ENCODE results near the gene PARP8.
A peak's percentile ranks its signal among the peaks of the same experiment; 100 is the strongest.
"Not testable (repeated sequence)": the region's sequence is repeated elsewhere in the genome, so short reads cannot be mapped to it uniquely, and the experiment has no call there.

The PARP8 gene

GRCh38 chr5:50687548-50687947, 21.1 kb downstream of the PARP8 start:
- no peak for DNase-seq

GRCh38 chr5:50691399-50692016, 25.1 kb downstream of the PARP8 start:
- no peak for DNase-seq

DNA sequence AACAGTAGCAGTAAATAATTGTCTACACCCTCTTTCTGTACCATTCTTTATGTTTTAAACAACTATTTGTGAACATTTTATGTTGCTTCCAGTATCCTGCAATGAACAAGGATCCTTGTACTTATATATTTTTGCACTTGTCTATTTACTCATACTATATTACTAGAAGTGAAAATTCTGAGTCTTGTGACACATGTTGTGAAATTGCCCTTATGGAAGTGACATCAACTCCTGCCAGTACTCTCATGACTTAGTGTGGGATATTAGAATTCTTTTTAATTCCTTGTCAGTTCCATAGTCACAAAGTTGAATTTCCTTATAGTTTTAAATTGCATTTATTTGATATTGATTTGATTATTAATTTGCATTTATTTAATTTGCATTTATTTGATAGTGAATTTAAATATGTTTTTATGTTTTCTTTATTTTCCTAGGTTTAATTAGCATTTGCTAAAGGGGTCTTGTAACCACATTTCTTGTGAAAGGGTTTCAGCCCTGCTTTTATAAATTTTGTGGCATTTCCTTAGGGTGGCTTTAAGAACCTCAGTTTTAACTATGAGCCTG, 27.7 kb downstream of the PARP8 start:
- DNase-seq: no peak

DNA sequence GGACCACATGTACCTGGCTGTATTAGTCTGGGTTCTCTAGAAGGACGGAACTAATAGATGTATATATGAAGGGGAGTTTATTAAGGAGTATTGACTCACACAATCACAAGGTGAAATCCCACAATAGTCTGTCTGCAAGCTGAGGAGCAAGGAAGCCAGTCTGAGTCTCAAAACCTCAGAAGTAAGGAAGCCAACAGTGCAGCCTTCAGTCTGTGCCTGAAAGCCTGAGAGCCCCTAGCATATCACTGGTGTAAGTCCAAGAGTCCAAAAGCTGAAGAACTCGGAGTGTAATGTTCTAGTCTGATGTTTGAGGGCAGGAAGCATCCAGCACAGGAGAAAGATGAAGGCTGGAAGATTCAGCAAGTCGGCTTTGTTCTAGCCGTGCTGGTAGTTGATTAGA, 28.2 kb downstream of the PARP8 start:
- not testable (repeated sequence) for DNase-seq

- no peak for DNase-seq
Observed at GRCh38 chr5:50697739-50698138, 31.3 kb downstream of the PARP8 start.

DNA sequence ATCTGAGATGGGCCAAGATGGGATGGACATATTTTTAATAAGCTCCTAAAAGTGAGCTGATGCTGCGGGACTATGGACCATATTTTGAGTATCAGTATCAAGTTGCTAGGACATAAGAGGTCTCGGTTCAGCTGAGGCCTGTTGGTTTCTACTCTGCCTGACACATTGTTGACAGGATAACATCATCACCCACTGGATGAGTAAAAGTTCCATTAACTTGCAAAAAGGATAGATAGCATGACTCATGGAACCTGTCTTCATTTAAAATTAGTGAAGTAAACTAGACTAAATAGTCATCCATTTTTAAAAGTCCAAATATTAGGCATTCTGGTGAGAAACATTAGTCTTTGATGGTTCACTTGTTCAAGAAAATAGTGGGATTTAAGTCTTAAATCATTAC, 33.3 kb downstream of the PARP8 start:
- DNase-seq: no peak

DNA sequence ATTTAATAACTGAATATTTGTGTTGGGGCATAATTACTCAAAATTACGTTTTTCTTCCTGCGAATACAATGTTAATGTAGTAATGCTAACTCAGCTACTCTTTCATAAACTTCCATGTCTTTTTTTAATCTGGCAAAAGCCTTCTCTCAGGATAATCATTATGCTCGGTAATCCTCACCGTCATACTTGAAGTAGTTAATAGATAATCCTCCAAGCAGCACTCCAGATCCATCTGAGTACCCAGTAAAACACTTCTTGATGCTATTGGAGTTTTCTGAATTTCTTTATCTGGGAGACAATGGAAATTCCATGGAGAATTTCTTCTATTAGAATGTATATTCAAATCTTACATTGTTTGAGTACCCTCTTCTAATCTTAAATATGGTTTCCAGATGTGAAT, 34.3 kb downstream of the PARP8 start:
- no peak for DNase-seq

GRCh38 chr5:50702615-50703366, 36.4 kb downstream of the PARP8 start:
- DNase-seq: no peak

GRCh38 chr5:50703367-50703666, 36.9 kb downstream of the PARP8 start:
- DNase-seq: no peak

DNA sequence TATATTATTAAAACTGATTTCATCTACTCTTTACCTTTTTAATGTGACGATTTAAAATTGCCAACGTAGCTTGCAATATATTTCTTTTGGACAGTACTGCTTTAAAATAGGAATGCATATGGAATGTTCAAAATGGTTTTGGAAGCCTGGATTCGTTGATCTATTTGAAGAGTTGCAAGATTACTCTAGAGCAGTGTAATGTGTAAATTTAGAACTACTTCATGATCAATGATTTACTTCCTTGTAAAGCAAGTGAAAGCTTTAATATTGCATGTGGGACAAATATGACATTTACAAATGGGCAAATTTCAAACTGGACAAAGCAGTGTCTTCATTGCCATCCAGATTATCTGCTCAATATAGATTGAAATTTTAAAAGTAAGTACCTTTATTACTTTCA, 38.3 kb downstream of the PARP8 start:
- no peak for DNase-seq

DNA sequence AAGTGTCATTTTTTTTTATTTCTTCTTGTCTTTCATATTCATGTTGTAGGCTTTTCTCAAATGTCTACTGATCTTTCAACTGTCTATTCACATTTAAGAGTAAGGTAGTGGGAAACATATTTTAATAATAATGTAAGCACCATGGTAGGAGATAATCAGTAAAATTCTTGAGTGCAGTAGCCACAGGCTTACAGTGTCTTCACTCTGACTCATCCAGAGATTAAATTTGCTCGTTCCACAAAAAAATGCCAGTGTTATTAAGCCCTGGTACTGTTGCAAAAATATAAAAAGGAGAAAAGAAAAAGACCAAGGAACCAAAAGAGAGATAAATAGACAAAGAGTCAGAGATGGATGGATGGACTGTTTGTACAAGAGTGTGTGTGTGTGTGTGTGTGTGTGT, 43.0 kb downstream of the PARP8 start:
- DNase-seq: no peak

DNA sequence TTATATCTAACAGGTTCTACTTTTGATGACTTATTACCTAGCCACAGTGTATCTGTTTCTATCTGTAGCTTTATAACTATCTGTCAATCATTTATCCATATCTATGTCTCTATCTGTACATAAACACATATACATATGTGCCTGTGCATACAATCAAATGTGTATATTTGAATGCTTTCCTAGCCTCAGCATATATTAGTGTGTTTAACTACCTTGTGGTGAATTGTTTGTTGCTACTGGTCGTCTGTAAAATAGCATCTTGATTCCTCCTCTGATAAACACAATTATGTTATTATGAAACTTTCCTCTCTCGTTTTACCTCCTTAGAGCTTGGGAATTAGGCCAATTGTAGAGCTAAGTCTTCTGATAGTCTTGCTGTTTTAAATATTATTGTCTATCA, 44.4 kb downstream of the PARP8 start:
- DNase-seq: no peak

- DNase-seq: peak; percentile 44 to 62
Observed at GRCh38 chr5:50711280-50711679, 44.8 kb downstream of the PARP8 start.

DNA sequence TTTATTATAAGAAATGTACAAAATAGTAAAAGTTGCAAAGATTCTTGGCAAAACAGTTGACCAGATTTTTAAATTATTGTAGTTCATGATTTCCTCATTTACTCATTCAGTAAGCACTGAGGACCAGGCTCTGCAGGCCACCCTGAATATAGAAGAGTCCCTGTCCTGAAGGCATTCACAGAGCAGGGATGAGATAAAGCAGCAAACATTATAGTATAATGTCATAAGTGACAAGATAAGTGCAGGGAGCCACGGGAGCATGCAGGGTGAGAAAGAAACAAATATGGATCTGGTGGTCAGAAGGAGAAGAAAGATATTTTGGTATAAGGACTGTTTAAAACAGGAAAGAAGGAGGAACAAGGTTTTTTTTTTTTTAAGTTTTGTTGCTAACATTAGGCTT, 46.0 kb downstream of the PARP8 start:
- DNase-seq: no peak

GRCh38 chr5:50715001-50715400, 48.6 kb downstream of the PARP8 start:
- no peak for DNase-seq

DNA sequence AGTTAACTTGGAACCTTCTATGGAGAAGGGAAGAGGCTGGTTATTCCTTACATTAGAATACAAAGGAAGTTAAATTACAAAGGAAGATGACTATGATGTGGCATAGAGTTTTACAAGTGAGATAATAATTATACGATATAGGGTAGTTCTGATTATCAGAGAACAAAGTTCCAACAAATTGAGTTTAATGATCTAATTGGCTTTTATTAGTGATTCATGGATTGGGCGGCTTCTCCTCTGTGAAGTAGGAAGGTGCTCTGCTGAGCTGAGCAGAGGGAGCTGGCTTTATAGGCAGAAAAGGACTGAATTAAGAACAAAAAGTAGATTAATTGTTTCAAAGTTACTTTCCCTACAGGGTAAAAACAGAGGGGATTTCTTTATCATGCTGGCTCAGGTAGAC, 49.7 kb downstream of the PARP8 start:
- DNase-seq: no peak

- DNase-seq: no peak
Observed at GRCh38 chr5:50717651-50718050, 51.2 kb downstream of the PARP8 start.

DNA sequence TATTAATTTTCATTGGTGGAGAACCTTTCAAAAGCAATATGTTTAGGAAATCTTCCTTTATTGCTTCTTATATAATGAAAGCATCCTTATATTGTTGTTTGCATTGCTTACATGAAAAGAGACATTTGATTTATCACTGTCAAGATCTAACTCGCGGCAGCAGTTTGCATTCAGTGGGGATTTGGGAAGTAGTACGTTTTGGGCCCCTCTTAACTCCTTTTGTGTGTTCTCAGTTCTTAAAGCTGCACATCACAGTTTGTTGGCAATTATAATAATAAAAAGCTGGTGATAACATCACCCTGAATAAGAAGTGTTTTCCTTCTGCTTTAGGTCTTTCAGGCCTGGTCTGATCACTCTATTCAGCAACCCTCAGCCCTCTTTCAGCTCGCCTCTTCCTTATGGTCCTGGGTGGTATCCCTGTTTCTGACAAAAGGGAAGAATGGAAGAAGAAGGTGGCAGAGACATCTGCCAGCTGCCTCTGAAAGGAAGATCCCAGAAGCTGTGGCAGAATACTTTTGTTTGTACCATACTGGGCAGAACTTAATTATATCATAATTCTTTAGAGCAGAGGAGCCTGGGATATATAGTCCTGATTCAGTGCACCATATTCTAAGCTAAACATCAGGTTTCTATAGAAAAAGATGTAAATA, 53.7 kb downstream of the PARP8 start:
- no peak for DNase-seq

DNA sequence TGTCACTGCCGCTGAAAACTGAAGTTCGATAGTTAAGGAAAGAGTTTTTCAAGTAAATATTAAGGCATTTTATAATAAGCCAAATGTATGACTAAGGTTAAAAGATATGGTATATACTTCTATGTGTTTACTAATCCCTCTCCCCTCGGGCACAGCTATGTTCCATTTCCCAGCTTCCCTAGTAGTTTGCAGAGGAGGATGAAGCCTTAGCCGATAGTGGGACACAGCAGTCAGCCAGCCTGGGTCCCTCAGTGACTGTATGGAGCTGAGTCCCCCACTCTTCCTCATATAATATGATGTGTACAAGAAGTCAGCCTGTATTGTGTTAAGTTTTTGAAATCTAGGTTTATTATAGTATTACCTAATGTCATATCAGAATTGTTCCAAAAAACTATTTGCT, 55.8 kb downstream of the PARP8 start:
- DNase-seq: no peak

GRCh38 chr5:50724262-50724661, 57.8 kb downstream of the PARP8 start:
- no peak for DNase-seq

DNA sequence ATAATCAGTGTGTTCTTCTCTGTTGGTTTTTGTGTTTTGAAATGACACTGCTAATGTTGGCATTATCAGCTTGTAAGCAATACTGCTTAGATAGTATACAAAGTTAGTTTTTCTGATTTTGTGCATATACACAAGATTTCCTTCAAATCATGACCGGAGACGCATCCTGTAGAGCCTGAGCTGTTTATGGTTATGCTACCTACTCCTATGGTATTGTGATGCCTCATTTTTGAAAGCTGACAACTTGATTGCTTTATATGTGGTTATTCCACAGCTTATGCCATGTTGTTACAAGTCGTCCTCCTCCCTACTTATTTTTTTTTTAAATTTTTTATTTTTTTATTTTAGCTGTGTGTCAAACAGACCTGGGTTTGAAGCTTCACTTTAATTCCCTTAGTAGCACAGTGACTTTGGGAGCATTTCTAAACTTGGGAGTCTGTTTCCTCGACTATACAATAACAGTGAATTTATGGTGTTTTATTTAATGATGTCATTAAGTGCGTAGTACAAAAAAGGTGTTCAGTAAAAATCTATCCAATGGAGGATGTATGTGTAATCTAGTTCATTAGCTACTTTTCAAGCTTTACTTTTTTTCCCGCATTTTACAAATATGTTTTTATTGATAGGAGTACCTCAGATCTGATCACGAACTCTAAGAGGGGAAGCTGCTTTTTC, 59.5 kb downstream of the PARP8 start:
- DNase-seq: no peak

DNA sequence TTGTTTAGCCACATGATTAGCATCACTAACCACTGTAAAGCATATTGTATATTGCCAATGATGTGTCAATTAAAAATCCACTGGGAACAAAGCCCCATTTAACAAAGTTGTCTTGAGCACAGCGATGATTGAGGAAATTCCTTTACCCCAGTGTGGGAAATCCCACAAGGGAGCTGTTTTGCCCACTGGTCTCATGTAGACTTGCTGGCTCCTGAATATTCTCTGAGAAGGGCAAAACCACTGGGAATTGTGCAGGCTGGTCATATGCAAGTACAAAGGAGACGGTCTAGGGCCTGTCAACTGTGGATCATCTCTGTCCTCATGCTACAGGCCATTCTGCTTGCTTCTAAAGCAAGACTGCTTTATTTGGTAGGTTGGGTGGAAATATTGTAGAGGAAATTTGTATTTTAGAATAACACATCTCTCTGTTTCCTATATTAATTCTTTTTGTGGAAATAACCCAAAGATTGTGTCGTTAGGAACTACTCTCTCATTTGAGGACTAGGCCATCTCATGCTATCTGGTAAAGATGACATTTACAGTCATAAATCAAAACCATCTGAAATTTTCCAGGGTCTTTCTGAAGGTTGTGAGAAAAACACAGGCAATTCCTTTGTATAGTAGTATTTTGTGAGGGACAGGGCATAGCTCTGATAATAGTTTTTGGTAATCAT, 60.2 kb downstream of the PARP8 start:
- DNase-seq: no peak

DNA sequence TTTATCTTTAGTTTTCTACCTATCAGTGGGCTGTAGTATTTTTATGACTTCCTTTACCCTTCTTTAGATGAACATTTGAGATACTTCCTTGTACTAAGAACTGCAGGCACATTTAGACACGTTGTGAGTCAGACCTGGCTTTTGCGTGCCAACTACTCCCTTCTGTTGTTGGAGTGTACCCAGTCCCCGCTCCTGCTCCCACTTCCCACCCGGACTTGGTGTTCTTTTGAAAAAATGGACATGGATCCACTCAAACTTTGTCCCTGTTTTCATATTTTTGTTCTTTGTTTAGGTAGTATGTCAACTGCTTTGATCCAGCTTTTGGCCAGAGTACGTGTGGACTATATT, 60.7 kb downstream of the PARP8 start:
- DNase-seq: no peak

Measured in stimulated activated CD4-positive, alpha-beta T cell treated with anti-CD3 and anti-CD28 coated beads, Interleukin-2, amount 100 ng/mL, for 24 hours (primary cell).